ENCODE data around the gene EVI5L. TPM values are rescaled to one million over a fixed set of nuclear protein-coding genes. Genes with fewer than 3 reads are reported as not detected.

Gene EVI5L
- total RNA-seq, 4 donors from 2014 or later, result 6.9 to 10.8 (median 7.9) TPM

DNA sequence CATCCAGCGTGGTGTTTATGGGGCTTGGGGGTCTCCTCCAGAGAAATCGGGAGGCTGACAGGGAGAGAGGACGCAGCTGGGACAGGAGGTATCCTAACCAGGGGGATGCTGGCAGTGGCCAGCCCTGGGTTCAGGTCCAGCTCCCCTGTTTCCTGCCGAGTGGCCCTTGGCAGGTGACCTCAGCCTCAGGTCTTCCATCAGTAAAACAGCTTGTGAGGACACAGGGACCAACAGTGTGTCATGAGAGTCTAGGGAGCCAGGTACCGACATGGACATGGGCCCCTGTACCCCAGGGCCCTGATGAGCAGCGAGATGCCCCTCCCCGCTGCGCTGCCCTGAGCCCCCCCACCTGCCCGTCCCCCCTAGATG, 19.6 kb downstream of the EVI5L start:
- no peak for DNase-seq (ENCODE audit: low spot score)
- TF ChIP-seq, protein P1, sequence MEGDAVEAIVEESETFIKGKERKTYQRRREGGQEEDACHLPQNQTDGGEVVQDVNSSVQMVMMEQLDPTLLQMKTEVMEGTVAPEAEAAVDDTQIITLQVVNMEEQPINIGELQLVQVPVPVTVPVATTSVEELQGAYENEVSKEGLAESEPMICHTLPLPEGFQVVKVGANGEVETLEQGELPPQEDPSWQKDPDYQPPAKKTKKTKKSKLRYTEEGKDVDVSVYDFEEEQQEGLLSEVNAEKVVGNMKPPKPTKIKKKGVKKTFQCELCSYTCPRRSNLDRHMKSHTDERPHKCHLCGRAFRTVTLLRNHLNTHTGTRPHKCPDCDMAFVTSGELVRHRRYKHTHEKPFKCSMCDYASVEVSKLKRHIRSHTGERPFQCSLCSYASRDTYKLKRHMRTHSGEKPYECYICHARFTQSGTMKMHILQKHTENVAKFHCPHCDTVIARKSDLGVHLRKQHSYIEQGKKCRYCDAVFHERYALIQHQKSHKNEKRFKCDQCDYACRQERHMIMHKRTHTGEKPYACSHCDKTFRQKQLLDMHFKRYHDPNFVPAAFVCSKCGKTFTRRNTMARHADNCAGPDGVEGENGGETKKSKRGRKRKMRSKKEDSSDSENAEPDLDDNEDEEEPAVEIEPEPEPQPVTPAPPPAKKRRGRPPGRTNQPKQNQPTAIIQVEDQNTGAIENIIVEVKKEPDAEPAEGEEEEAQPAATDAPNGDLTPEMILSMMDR (IDR thresholded peaks at IDR 0.05), result no peak
- no peak for ATAC-seq (ENCODE audit: low FRiP score)

- ATAC-seq (ENCODE audit: low FRiP score) (no peak), DNase-seq (ENCODE audit: low spot score) (no peak)
- TF ChIP-seq, protein P1 (IDR thresholded peaks at IDR 0.05), result no peak
These were observed 20.2 kb downstream of the EVI5L start for GRCh38 chr19:7850000-7850813.

- DNase-seq (ENCODE audit: low spot score) (no peak), ATAC-seq (ENCODE audit: low FRiP score) (no peak)
- TF ChIP-seq, protein P1 (IDR thresholded peaks at IDR 0.05), result no peak
These were observed 21.1 kb downstream of the EVI5L start for GRCh38 chr19:7850945-7851622.

GRCh38 chr19:7851623-7852500, 21.8 kb downstream of the EVI5L start:
- DNase-seq (ENCODE audit: low spot score), result no peak
- TF ChIP-seq, protein P1 (IDR thresholded peaks at IDR 0.05), result no peak
- ATAC-seq (ENCODE audit: low FRiP score), result no peak

- peak; percentile 60 for ATAC-seq (ENCODE audit: low FRiP score)
- TF ChIP-seq, protein P1 (IDR thresholded peaks at IDR 0.05), result peak in 1 of 3 donors; percentile 37
- DNase-seq (ENCODE audit: low spot score), result peak; percentile 46
These were observed 23.1 kb downstream of the EVI5L start for GRCh38 chr19:7852851-7853769.

- no peak for DNase-seq (ENCODE audit: low spot score)
- ATAC-seq (ENCODE audit: low FRiP score), result no peak
- TF ChIP-seq, protein P1 (IDR thresholded peaks at IDR 0.05), result no peak
These were observed 23.7 kb downstream of the EVI5L start for GRCh38 chr19:7853770-7854128.

Data from omental fat pad (tissue), 4 donors.